GM08714 (cell line): ENCODE results near the gene IL17C.
"Not testable (repeated sequence)": the region's sequence is repeated elsewhere in the genome, so short reads cannot be mapped to it uniquely, and the experiment has no call there.

ENCODE experiments used
- H3K4me3 ChIP-seq: fragments of 200-500 bp; sonication (Bioruptor generic); 2 replicates; pipeline ENCODE4 v1.5.1; 2014; ENCODE audit warnings: mild to moderate bottlenecking, low read length, inconsistent platforms
- ZNF274 ChIP-seq: IDR thresholded peaks from 2 replicates; pipeline ENCODE4 v1.6.1; 2012; ENCODE audit warnings: mild to moderate bottlenecking, low read depth, low read length

The IL17C gene

GRCh38 chr16:88662222-88662842, 24.0 kb downstream of the IL17C start:
- no peak for TF ChIP-seq ZNF274
- H3K4me3 ChIP-seq = peak overlapping the region; percentile 80

- peak within 1 kb of the TSS; percentile 86 for H3K4me3 ChIP-seq
- no peak for TF ChIP-seq ZNF274
Measured at GRCh38 chr16:88662843-88663606, 24.7 kb downstream of the IL17C start, which contains the start of gene MVD. MVD (minus strand) TSS chr16:88663091; CDS start chr16:88663080, 11 bp downstream.

GRCh38 chr16:88665148-88665547, 26.8 kb downstream of the IL17C start:
- no peak for TF ChIP-seq ZNF274
- H3K4me3 ChIP-seq = no peak overlapping the region

GRCh38 chr16:88665570-88665969, 27.2 kb downstream of the IL17C start:
- no peak for TF ChIP-seq ZNF274
- no peak overlapping the region for H3K4me3 ChIP-seq

GRCh38 chr16:88667461-88667860, 29.1 kb downstream of the IL17C start:
- no peak for TF ChIP-seq ZNF274
- H3K4me3 ChIP-seq = no peak overlapping the region

- H3K4me3 ChIP-seq = not testable (repeated sequence)
Measured at GRCh38 chr16:88669493-88669892, 31.1 kb downstream of the IL17C start.

GRCh38 chr16:88669980-88670379, 31.6 kb downstream of the IL17C start:
- no peak for TF ChIP-seq ZNF274
- H3K4me3 ChIP-seq = no peak overlapping the region

- H3K4me3 ChIP-seq = no peak overlapping the region
- TF ChIP-seq ZNF274 = no peak
Measured at GRCh38 chr16:88671806-88672205, 33.4 kb downstream of the IL17C start.

- no peak overlapping the region for H3K4me3 ChIP-seq
- no peak for TF ChIP-seq ZNF274
Measured at GRCh38 chr16:88672776-88673175, 34.4 kb downstream of the IL17C start.

GRCh38 chr16:88673716-88674379, 35.5 kb downstream of the IL17C start:
- TF ChIP-seq ZNF274 = no peak
- no peak overlapping the region for H3K4me3 ChIP-seq

GRCh38 chr16:88676502-88677242, 38.3 kb downstream of the IL17C start:
- no peak overlapping the region for H3K4me3 ChIP-seq
- TF ChIP-seq ZNF274 = no peak

- H3K4me3 ChIP-seq = no peak overlapping the region
- no peak for TF ChIP-seq ZNF274
Measured at GRCh38 chr16:88677721-88678120, 39.3 kb downstream of the IL17C start.

- no peak for TF ChIP-seq ZNF274
- no peak overlapping the region for H3K4me3 ChIP-seq
Measured at GRCh38 chr16:88678224-88678979, 40.0 kb downstream of the IL17C start.
